Hematopoietic multipotent progenitor cell treated with erythropoietin and hydrocortisone succinate and interleukin-3 and kit ligand, for 8 days (in vitro differentiated cells): ENCODE measurements around the gene YPEL3.

Experiments used
- DNase-seq: peaks from one replicate; pipeline ENCODE4 v3.0.0-alpha.2; 2015

Gene YPEL3

DNA sequence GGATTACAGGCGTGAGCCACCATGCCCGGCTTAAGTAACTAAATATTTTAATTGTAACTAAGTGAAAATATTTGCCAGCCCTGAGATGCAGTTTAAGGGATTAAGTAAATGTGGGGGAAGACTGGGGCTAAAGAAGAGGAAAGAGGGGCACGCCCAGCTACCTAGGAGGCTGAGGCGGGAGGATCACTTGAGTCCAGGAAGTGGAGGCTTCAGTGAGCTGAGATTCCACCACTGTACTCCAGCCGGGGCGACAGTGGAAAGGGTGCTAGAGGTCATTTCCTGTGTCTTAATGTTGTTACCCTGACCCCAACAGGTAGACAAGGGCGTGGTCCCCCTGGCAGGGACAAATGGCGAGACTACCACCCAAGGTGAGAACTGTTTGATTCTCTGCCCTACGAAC is 27.7 kb downstream of the YPEL3 start:
- no peak for DNase-seq

DNA sequence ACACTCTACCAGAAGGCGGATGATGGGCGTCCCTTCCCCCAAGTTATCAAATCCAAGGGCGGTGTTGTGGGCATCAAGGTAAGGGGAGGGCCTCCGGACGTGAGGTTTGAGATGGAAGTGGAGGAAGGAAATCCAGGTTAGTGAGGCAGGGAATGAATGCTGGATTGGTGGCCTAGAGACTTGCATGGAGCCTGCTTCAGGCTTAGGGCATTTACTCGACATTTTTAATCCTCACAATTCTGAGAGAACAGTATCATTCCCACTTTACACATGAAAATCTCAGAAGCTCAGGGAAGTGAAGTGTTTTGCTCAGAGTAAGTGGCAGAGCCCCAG is 28.5 kb downstream of the YPEL3 start:
- no peak for DNase-seq

DNA sequence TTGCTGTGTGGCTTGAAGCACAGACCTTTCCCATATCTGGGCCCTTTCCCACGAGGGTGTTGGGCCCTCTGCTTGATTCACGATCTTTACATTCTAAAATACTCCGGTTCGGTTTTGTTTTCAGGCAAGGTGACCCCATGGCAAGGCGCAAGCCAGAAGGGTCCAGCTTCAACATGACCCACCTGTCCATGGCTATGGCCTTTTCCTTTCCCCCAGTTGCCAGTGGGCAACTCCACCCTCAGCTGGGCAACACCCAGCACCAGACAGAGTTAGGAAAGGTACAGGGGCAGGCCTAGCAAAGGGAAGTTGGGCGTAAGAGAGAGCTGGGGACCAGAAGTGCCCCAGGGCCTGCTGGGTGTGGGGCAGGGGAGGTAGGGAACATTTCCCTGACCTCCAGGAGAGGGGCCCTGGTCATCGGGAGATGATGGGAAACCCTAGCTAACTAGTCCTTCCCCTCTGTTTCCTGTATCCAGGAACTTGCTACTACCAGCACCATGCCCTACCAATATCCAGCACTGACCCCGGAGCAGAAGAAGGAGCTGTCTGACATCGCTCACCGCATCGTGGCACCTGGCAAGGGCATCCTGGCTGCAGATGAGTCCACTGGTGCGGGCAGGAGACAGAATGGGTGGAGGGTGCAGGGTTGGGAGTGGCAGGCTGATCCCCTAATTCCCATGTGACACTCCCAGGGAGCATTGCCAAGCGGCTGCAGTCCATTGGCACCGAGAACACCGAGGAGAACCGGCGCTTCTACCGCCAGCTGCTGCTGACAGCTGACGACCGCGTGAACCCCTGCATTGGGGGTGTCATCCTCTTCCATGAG is 29.0 kb downstream of the YPEL3 start:
- peak; percentile 30 for DNase-seq

DNA sequence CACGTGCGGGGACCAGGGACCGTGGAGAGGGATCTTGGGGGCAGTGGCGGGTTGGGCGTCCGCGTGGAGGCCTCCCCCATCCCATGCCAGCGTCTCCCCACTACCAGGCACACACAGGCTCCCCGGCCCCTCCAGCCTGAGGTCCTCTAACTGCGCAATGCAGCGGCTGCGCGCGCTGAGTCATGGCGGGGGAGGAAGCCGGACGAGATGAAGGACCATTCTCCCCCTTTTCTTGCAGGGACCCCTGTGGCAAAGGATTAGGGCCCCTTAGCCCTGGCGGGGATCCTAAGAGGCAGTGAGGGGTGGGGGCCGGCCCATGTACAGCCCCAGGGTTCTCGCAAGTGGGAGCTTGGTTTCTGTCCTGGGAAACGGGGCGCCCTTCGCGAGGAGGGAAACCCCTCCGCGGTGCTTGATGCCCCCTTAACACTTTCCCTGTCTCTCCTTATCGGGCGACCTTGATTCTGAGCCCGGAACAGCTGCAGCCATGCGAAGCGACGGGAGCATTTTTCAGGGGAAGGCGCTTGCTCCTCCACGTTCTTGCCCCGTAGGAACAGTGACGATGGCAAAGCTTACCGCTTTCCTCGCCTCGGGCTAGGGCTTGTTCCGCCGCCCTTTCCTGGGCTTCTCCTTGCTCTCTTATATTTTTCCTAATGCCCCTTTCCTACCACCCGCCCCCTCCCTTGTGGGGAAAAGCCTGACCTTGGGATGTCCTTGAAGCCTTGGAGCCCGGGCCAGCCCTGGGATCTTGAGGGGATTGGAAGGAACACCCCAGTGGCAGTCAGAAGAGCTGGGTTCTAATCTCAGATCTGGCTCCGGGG is 29.9 kb downstream of the YPEL3 start:
- DNase-seq = peak; percentile 44

DNA sequence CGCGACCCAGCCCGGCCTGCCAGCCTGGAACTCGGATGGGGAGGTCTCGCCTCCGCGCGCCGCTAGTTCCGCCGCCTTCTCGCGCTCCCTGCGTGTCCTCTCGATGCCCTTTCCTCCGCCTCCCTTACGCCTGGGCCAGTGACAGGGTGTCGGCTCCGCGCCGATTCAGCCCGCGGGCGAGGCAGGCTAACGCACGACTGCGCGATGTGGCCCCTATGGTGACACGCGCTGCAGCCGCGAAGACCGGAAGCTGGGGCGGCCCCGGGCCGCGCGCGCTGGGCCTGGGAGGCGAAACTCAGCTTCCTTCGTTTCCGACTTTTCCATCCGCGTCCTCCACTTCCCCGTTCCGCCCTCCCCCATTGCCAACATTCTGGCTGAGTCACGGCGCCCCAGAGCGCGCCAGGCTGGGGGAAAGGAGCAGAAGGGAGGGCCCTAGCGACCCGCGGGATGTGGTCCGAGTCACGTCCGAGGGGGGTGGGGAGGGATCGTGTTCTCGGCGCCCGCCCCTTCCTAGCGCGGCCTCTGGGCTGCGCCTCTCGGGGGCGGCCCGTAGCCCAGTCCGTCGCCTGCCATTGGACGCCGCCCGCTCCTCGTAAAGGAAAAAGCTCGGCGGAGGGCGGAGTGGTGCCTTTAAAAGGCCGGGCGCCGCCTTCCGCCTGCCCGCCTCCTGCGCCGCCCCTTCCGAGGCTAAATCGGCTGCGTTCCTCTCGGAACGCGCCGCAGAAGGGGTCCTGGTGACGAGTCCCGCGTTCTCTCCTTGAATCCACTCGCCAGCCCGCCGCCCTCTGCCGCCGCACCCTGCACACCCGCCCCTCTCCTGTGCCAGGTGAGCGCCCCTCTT is 30.7 kb downstream of the YPEL3 start, which contains the start of gene ALDOA:
Gene ALDOA, plus strand, starts transcription at position 659 of the 841 bp plus-strand sequence. CDS start 1,138 bp downstream, outside the sequence.
- peak; percentile 96 for DNase-seq

DNA sequence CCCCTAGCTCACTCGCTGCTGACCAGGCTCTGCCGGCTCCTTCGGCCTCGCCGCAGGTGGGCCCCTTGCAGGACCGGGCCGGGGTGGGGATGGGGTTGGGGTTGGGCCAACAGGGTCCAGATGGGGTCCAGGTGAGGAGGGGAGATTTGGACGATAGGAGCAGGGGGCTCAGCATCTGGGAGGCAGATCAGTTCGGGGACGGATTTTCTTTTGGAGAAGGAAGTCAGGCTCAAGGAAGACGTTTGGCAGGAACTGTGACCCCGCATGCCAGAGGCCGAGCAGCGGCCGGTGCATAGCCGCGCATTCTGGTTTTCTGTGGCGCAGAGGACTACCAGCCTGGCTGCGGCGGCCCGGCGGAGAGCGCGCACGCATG is 31.3 kb downstream of the YPEL3 start:
- DNase-seq = no peak

DNA sequence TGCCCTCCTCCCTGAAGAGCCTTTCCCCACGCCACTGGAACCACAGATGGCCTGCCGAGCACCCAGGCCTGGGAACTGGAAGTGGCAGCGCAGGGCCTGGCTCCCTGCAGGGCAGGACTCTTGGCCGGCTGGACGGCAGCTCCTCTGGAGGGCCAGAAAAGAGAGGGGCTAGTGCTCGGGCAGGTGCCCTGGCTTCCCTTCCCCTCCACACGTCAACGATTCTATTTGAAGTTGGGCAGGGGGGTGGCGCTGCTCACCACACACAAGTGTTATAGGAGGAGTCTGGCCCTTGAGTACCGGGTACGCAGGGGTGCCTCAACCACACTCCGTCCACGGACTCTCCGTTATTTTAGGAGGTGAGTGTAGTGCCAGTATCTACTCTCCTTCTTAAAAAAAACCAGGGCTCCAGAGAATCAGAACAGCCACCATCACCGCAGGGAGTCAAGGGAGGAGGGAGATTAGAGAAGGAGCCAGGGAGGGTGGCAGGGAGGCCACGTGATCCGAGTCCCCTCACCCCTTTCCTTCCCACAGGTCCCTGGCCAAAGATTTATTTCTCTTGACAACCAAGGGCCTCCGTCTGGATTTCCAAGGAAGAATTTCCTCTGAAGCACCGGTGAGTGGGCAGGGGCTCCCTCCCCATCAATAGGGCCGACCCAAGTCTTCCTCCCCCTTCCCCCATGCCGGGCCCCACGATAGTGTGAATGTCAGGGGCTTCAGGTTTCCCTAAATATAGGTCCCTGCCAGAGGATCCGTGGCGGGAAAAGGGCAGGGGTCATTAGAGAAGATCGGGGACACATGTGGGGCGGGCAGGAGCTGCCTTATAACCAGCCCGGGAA is 31.9 kb downstream of the YPEL3 start:
- DNase-seq = peak; percentile 79

DNA sequence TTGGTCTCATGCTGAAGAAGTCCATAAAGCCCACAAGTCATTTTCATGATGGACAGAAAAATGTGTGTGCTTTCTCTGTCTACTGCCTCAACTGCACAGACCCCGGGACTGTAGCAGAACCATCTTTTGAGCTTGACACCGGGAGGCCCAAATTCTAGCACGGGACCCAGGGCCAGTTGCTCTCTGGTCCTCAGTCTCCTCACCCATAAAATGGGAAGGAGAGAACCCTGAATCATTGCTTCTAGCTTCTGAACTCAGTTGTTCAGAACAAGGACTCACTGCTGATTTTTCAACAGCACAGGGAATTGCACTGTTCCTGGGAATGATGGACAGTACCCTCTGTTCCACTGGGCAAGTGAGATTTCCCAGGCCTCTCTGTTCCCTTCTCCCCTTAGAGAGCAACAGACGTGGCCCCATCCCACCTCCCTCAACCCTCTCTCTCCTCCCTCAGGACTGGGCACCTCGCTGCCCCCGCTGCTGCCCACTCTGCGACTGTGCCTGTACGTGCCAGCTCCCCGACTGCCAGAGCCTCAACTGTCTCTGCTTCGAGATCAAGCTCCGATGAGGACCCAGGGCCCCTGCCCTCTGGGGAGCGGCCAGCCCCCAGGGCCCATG is 32.6 kb downstream of the YPEL3 start:
- no peak for DNase-seq

DNA sequence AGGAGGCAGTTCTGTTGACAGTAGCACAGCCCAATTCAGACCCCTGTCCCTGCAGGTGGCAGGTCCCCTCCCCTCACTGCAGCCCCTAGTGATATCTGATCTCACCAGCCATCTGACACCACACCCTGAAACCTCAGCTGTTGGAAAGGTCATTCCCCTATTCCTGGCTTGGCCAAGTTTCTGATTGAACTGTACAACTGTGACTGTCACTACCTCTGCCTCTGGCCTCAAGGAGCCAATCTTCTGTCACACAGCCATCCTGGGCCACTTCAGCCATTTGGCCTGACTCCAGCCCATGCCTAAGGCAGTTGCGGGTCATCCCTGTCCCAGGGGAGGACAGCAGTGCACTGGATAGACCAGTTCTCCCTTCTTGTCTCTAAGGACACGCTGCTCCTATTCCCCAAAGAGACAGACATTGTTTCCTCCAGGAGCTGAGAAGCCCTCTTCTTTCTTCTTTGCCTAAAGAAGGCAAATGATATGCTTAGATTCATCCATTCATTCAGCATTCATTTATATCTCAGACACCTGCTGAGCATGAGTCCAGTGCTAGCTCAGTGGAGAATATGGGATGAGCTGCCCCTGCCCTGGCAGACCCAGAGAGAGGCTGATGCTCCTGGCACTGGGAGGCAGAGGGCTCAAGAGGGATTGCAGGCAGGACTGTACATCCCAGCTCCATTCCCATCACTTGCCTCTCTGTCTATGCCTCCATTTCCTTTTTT is 35.0 kb downstream of the YPEL3 start:
- no peak for DNase-seq

DNA sequence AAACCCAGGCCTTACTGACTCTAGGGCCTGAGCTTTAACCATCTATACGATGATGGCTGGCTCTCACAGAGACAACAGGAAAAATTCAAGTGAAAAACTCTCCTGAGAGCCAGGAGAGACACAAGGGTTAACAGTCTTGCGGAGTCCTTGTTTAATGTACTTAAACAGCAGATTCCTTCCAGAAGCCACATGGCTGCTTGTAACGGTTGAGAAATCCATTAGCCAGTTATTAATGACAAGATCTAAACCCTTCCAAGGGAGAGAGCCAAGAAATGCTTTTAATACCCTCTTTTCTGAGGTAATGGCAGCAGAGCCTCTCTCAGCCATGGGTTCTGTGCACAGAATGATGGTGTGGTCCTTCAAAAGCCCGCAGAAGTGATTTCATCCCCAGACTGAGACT is 35.7 kb downstream of the YPEL3 start:
- DNase-seq = no peak

DNA sequence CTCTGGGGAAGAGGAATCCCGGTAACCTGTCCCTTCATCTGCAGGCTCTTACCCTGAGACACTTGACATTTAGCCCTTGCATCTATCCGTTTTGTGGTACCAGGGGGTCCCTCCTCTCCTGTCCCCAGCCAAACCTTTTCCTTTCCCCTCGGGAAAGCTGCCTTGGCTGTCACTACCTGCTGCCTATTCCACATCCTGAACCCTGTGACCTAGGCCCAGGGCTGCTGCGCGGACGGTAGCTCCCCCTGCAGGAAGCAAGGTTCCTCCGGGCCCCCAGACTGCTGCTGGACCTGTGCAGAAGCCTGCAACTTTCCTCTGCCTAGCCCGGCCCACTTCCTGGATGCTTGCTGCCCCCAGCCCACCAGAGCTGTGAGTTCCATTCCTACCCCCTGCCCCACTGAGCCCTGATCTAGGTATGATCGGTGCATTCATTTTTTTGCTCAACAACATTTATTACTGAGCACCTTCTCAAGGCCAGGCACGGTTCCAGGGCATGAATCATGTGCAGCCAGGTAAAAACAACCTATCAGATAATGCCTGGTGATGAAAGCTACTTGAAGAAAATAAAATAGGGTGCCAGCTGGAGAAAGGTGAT is 41.0 kb downstream of the YPEL3 start:
- DNase-seq = peak; percentile 60

DNA sequence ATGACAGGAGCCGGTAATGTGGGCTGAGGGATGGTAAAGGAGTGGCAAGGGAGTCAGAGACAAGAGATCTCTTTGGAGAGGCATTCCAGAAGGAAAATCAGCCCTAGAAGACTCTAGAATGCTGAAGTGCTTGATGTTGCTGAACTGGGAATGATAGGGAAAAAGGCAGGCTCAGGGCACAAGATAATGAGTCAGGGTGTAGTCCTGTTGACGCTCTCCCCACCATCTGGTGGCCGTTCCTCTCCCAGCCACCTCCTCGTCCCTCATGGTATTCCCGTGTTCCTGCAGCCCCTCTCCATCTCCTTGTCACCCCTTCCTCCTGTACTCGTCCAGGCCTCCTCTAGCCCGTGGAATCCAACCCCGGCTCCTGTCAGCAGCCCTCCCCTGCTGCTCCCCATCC is 41.6 kb downstream of the YPEL3 start:
- DNase-seq = no peak

DNA sequence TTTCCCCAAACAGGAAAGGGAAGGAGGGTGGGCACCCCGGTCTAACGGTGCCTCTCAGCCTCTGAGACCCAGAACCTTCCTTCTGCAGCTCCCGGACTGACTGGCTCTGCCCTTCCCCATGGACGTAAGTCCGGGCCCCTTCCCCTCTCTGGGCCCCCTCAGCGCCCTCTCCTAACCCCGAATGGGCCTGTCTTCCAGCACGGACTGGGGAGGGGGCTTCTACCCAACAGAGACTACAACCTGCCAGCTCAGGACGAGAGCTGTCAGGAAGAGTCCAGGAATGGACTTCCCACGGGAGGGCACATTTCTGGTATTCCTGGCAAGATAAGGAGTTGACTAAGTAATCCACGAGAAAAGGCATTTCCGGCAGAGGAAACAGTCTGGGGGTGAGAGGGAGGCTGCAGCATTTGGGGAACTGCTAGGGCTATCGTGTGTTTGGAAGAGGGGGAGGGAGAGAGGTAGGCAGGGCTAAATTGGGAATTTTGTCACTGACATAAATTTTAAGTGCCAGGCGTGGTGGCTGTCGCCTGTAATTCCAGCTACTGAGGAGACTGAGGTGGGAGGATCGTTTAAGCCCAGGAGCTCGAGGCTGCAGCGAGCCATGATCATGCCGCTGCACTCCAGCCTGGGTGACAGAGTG is 42.5 kb downstream of the YPEL3 start:
- DNase-seq = no peak

DNA sequence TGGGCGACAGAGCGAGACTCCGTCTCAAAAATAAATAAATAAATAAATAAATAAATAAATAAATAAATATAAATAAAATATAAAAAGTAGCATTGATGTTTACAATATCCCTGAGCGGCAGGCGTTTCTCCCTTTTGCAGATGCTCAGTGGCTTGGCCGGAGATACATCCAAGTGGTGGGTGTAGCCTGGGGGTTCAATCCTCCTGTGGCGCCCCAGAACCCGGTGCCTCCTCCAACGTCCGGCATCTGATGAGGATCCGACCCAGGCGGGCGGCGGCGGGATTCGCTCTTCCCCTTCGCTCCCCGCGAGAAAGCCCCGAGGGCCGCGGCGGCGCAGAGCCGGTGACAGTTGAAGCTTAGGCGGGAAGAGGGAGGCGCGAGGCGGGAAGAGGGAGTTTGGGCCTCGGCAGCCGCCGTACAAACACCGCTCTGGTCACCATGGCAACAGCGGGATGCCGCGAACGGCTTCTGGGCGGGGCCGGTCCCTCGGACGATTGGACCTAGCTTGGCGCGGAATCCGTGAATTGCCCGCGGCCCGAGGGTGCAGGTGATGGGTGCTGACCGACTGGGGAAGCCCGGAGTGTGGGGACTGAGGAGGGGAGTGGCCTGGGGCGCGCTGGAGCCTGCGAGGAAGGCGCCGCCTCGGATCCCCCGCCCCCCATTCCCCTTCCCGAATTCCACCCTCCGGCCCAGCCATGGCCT is 43.2 kb downstream of the YPEL3 start:
- DNase-seq = peak; percentile 90

DNA sequence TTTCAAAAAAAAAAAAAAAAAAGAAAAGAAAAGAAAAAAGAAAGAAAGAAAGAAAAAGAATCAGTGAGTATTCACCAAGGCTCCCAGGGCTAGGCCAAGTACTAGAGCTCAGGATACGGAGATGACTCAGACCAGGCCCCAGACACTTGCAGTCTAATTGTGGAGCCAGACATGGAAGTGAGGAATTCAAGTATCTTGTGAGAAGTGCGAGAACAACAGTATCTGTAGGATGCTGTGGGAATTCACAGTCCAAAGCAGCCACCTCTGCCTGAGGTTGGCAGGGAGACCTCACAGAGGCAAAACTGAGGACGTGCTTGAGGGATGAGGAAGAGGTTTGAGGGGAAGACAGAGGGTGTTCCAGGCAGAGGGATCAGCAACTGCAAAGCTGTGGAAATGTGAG is 44.5 kb downstream of the YPEL3 start:
- no peak for DNase-seq

DNA sequence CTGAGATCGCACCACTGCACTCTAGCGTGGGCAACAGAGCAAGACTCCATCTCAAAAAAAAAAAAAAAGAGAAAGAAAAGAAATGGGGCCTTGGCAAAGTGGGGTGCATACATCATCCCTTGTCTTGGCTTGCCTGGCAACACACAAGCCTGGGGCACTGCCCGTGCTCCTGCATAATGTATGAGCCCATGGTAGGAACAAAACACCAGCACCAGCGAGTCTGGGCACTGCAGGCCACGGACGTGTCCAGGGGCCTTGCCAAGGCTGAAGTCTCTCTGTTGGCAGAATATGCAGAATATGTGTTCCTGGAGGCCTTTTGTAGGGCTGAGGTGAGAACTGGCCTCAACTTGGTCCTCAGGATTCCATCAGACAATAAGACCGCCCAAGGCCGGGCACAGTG is 46.1 kb downstream of the YPEL3 start:
- DNase-seq = no peak

DNA sequence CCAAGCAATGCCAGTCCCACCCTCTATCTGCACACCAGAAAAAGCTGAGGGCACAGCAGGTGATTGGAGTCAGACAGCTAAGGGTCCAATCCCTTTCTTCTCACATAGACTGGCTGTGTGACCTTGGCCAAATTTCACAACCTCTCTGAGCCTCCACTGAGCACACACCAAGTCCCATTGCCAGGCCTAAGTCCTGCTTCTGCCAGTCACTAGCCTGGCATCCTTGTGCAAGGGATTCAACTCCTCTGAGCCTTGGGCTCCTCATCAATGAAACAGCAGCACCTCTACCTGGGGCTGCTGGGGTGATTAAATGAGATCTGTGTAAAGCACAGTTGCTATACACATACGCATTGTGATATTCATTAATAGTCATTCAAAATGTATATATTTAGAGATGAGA is 49.4 kb downstream of the YPEL3 start:
- no peak for DNase-seq

DNA sequence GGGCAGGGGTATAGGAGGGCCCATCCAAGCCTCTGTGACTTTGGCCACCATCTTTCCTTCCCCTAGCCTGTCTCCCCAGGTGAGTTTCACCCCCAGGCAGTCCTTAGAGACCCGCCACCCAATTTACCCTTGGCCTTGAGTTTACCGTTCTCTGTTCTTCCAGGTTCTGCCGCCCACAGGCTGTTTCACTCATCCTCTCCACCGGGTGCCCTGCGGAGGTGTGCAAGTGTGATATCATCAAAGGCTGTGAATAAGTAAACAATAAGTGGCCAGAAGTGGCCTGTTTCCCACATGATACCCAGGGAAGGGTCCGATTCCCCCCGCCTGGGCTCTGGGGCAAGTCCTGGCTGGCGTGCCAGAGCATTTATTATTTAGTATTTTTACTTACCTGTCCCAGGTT is 49.8 kb downstream of the YPEL3 start:
- DNase-seq = no peak
